ENCODE data around the gene MRM2.

MRM2 gene

DNA sequence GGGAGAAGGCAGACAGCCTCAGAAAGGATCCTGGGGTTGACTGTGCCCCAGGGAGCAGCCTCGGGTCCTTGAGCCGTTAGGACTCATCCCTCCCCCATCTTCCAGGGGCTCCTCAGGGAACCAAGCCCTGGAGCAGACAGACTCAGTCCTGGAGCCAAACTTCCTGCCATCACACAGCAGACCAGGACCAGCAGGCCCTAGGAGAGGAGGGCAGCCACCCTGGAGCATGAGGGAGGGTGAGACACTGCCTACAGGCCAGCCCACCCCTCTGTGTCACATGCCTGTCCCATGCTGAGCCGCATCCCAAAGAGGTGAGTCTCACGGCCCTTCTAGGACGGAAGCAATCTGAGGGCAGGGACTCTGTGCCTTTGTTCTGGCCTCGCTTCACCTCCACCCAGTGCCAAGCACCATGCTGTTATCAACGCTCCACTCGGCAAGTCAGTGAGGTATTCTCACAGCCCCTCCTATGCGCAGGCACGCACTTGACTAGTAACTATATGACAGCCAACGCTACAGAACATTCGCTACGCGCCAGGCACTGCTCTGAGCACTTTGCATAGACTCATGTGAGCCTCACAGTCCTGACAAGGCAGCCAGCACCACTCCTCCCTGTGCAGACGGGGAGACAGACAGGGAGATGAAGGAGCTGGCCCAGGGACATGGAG, 28.3 kb downstream of the MRM2 start:
- H3K27ac ChIP-seq, result no peak overlapping the region
- no peak for TF ChIP-seq CTCF (conservative IDR thresholded peaks at IDR 0.05)
- TF ChIP-seq ZFX (IDR thresholded peaks at IDR 0.05), result no peak

DNA sequence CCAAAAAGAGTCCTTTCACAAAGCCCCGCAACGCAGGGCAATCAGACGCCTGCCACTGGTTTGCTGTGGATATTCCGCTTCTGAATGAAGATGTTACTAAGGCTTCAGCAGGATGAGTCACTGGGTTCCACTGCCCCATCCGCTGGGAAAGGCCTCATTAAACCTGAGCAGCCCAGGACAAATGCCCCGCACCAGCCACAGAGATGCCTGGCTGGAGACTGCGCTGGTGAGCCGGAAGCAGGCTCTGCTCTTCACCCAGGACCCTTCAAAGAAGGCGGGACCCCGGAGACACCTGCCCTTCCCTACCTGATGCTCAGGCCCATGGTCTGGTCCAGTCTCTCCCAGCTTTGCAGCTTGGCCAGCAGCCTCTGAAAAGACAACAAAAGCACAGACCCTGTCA, 29.1 kb downstream of the MRM2 start:
- no peak overlapping the region for H3K27ac ChIP-seq
- TF ChIP-seq CTCF (conservative IDR thresholded peaks at IDR 0.05) (no peak), ZFX (IDR thresholded peaks at IDR 0.05) (no peak)

- no peak overlapping the region for H3K27ac ChIP-seq
- TF ChIP-seq ZFX (IDR thresholded peaks at IDR 0.05), result no peak
Observed at GRCh38 chr7:2211926-2212325, 30.1 kb downstream of the MRM2 start.

GRCh38 chr7:2211259-2211880, 30.6 kb downstream of the MRM2 start:
- TF ChIP-seq CTCF (conservative IDR thresholded peaks at IDR 0.05) (no peak), ZFX (IDR thresholded peaks at IDR 0.05) (no peak)
- no peak overlapping the region for H3K27ac ChIP-seq

GRCh38 chr7:2210551-2211258, 31.3 kb downstream of the MRM2 start:
- no peak overlapping the region for H3K27ac ChIP-seq
- TF ChIP-seq ZFX (IDR thresholded peaks at IDR 0.05), result no peak
- TF ChIP-seq CTCF (conservative IDR thresholded peaks at IDR 0.05), result no peak

- H3K27ac ChIP-seq, result no peak overlapping the region
- no peak for TF ChIP-seq CTCF (conservative IDR thresholded peaks at IDR 0.05)
- no peak for TF ChIP-seq ZFX (IDR thresholded peaks at IDR 0.05)
Observed at GRCh38 chr7:2209961-2210323, 32.1 kb downstream of the MRM2 start.

DNA sequence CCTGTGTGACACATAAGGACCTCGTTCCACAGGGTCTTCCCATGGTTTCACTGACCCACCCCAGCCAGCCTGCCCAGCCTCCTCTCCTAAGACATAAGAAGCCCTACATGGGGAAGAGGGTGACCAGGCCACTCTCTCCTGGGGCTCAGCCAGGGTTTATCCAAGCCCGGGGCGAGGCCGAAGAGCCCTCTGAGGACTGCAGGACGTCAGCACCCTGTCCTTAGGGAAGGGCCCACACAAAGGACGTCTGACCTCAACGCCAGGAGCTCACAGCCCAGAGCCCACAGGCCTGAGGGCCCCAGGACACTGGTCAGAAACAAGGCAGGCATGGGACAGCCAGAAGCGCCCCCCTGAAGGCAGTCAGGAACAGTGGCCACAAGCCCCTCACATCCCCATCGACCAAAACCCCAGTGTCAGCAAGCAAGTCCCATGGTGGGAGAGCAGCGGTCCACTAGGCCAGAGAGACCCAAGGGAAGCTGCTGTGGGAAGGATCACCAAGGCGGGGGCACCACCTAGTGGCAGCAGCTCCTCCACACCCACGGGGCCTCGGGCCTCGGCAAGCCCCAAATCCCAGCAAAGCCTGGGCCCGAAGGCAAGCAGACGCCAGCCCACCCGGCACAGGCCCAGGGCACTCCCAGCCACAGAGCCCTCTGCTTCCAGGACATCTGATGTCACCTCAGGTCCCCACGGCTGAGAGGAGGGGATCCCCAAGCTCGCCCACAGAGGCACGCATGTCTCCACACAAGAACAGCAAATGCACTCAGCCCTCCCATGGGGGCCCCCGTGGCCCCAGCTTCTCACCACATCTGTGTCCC, 32.7 kb downstream of the MRM2 start:
- TF ChIP-seq CTCF (conservative IDR thresholded peaks at IDR 0.05), result no peak; the same call in 1 of the 2 replicates
- TF ChIP-seq ZFX (IDR thresholded peaks at IDR 0.05), result no peak
- no peak overlapping the region for H3K27ac ChIP-seq

All from C4-2B (cell line).